ENCODE data around the gene LMO1. TPM values are rescaled to one million over a fixed set of nuclear protein-coding genes. Genes with fewer than 3 reads are reported as not detected.
A peak's percentile ranks its signal among the peaks of the same experiment; 100 is the strongest.

The LMO1 gene
- total RNA-seq, 2 experiments from 2014 or later, result not detected

GRCh38 chr11:8258784-8259183, 4.9 kb downstream of the LMO1 start:
- peak in 2 of 14 experiments; percentile 16 to 31 for DNase-seq
- Histone ChIP-seq H3K36me3 (ENCODE audit: insufficient read depth, low read length) (no peaks in the 10 kb centered on the region), H3K4me1 (ENCODE audit: insufficient read depth, low read length) (peaks cover 14% of the 10 kb centered on the region), H3K4me3 (ENCODE audit: low read length) (no peak overlapping the region), H3K27ac (ENCODE audit: low read depth in 1 of 2, low read length in 2 of 2) (no peak overlapping the region), H3K9me3 (ENCODE audit: control insufficient read depth in 1 of 2, insufficient read depth in 1 of 2, low read length in 2 of 2) (peaks cover 0 to 10% of the 10 kb centered on the region in 2 experiments), H3K27me3 (ENCODE audit: control insufficient read depth in 1 of 2, insufficient read depth in 2 of 2, low read length in 2 of 2) (peaks cover 29 to 34% of the 10 kb centered on the region in 2 experiments)
- POLR2A ChIA-PET, result no interaction called here
- CTCF ChIA-PET, result no interaction called here
- intact Hi-C loops (cut with DNase I, micrococcal nuclease), result no loop called here
- no peaks in the 10 kb centered on the region for H3K9me3 Mint-ChIP-seq
- TF ChIP-seq, protein P1, sequence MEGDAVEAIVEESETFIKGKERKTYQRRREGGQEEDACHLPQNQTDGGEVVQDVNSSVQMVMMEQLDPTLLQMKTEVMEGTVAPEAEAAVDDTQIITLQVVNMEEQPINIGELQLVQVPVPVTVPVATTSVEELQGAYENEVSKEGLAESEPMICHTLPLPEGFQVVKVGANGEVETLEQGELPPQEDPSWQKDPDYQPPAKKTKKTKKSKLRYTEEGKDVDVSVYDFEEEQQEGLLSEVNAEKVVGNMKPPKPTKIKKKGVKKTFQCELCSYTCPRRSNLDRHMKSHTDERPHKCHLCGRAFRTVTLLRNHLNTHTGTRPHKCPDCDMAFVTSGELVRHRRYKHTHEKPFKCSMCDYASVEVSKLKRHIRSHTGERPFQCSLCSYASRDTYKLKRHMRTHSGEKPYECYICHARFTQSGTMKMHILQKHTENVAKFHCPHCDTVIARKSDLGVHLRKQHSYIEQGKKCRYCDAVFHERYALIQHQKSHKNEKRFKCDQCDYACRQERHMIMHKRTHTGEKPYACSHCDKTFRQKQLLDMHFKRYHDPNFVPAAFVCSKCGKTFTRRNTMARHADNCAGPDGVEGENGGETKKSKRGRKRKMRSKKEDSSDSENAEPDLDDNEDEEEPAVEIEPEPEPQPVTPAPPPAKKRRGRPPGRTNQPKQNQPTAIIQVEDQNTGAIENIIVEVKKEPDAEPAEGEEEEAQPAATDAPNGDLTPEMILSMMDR (IDR thresholded peaks at IDR 0.05), result no peak
- no peak overlapping the region for H3K4me3 Mint-ChIP-seq
- no peaks in the 10 kb centered on the region for H3K36me3 Mint-ChIP-seq (ENCODE audit: low read depth)
- H3K4me1 Mint-ChIP-seq (ENCODE audit: low read depth), result peaks cover 5% of the 10 kb centered on the region
- no peak overlapping the region for H3K27ac Mint-ChIP-seq
- H3K27me3 Mint-ChIP-seq, result peaks cover 54% of the 10 kb centered on the region
- no peak for ATAC-seq (ENCODE audit: poor library complexity)

DNA sequence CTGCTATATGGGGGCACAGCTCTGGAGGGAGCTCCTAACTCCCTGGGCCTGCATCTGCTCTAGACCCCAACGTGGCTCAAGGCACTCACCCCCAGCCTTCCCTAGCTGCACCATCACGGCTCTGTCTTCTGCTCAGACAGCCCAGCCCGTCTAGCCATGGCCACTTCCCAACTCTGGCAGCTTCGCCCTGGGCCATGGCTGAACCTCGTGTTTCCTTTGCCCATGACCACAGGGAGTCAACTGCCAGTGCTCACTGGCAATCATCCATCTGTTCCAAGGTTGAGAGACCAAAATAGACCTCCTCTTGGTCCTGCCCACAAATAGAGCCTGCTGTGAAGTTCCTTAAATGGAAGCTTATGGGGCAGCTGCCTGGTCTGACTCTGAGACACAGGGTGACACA, 5.4 kb downstream of the LMO1 start:
- Mint-ChIP-seq H3K27ac (no peak overlapping the region), H3K9me3 (no peaks in the 10 kb centered on the region), H3K27me3 (peaks cover 49% of the 10 kb centered on the region), H3K4me3 (no peak overlapping the region), H3K36me3 (ENCODE audit: low read depth) (no peaks in the 10 kb centered on the region), H3K4me1 (ENCODE audit: low read depth) (peaks cover under 1% of the 10 kb centered on the region)
- peak in 1 of 14 experiments; percentile 10 for DNase-seq
- Histone ChIP-seq H3K9me3 (ENCODE audit: control insufficient read depth in 1 of 2, insufficient read depth in 1 of 2, low read length in 2 of 2) (peaks cover 0 to 10% of the 10 kb centered on the region in 2 experiments), H3K4me3 (ENCODE audit: low read length) (no peak overlapping the region), H3K36me3 (ENCODE audit: insufficient read depth, low read length) (no peaks in the 10 kb centered on the region), H3K27ac (ENCODE audit: low read depth in 1 of 2, low read length in 2 of 2) (no peak overlapping the region), H3K27me3 (ENCODE audit: control insufficient read depth in 1 of 2, insufficient read depth in 2 of 2, low read length in 2 of 2) (peaks cover 27 to 29% of the 10 kb centered on the region in 2 experiments), H3K4me1 (ENCODE audit: insufficient read depth, low read length) (peaks cover 10% of the 10 kb centered on the region)
- ChIA-PET CTCF (no interaction called here), POLR2A (no interaction called here)
- ATAC-seq (ENCODE audit: poor library complexity), result no peak
- intact Hi-C loops (cut with DNase I, micrococcal nuclease), result no loop called here
- TF ChIP-seq, protein P1 (IDR thresholded peaks at IDR 0.05), result no peak

- TF ChIP-seq, protein P1 (IDR thresholded peaks at IDR 0.05), result no peak
- Mint-ChIP-seq H3K4me3 (no peak overlapping the region), H3K9me3 (no peaks in the 10 kb centered on the region), H3K4me1 (ENCODE audit: low read depth) (no peaks in the 10 kb centered on the region), H3K27ac (no peak overlapping the region), H3K36me3 (ENCODE audit: low read depth) (no peaks in the 10 kb centered on the region), H3K27me3 (peaks cover 41% of the 10 kb centered on the region)
- Histone ChIP-seq H3K27me3 (ENCODE audit: control insufficient read depth in 1 of 2, insufficient read depth in 2 of 2, low read length in 2 of 2) (peaks cover 19 to 22% of the 10 kb centered on the region in 2 experiments), H3K27ac (ENCODE audit: low read depth in 1 of 2, low read length in 2 of 2) (no peak overlapping the region), H3K4me3 (ENCODE audit: low read length) (no peak overlapping the region), H3K4me1 (ENCODE audit: insufficient read depth, low read length) (peaks cover under 1% of the 10 kb centered on the region), H3K9me3 (ENCODE audit: control insufficient read depth in 1 of 2, insufficient read depth in 1 of 2, low read length in 2 of 2) (peaks cover 0 to 7% of the 10 kb centered on the region in 2 experiments), H3K36me3 (ENCODE audit: insufficient read depth, low read length) (no peaks in the 10 kb centered on the region)
- intact Hi-C loops (cut with DNase I, micrococcal nuclease), result no loop called here
- POLR2A ChIA-PET, result interaction anchor here (1.3 kb wide), 1 partner anchor 9 kb away, joined by 3 read pairs; no protein-coding TSS in a partner anchor
- DNase-seq, result peak in 1 of 14 experiments; percentile 12
- CTCF ChIA-PET, result no interaction called here
- ATAC-seq (ENCODE audit: poor library complexity), result no peak
These were observed 6.5 kb downstream of the LMO1 start for GRCh38 chr11:8257003-8257664.
